GM19035 (cell line): ENCODE results near the gene MTHFR.

Experiments
- ATAC-seq: cut with Tn5 transposase; IDR thresholded peaks from one replicate; pipeline ENCODE4 v1.9.1; 2021; ENCODE audit not compliant: unreplicated experiment

Gene MTHFR

DNA sequence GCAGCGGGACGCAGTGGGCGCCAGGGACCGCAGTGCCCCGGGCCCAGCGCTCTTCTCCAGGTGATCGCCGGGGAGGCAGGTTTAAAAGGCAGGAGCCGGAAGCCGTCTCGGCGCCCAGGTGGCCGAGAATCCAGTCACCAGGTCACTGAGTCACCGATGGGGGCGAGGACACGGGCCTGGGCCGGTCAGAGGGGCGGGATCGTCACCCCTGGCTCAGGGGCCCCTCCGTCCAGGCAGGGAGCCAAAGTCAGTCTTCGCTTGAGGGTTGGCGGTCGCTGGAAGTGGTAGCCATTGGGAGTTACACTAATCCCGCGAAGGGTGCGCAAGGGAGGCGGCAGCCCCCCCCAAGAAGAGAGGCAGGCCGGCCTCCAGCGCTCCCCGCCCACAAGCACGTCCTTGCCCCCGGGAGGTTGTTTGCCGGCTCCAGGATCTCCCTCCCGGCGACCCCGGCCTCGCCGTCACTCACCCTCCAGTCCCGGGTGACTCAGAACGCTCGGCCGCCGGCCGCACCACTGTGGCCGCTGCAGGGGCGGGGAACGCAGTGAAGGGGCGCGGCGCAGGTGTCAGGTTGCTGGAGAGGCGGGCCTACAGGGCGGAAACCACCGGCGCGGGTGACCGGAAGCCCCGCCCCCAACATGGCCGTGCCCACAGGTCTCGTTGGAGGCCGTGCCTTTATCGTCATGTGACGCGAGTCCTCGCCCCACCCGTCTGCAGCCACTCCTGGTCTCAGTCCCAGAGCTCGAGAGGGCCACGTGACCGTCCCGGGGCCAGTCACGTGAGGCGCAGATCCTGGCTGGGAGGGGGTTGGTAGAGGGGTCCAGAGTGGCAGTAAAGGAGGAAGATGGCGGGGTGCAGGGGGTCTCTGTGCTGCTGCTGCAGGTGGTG is at the start of gene MTHFR, which contains the start of gene CLCN6:
Gene MTHFR (minus strand): TSS at position 543 of the 885 bp plus-strand sequence. CDS start 2,848 bp downstream, outside the sequence.
Gene CLCN6 (plus strand): TSS at position 770 of the 885 bp plus-strand sequence. CDS start 72 bp downstream, at position 842.
- ATAC-seq, result peak; percentile 86

DNA sequence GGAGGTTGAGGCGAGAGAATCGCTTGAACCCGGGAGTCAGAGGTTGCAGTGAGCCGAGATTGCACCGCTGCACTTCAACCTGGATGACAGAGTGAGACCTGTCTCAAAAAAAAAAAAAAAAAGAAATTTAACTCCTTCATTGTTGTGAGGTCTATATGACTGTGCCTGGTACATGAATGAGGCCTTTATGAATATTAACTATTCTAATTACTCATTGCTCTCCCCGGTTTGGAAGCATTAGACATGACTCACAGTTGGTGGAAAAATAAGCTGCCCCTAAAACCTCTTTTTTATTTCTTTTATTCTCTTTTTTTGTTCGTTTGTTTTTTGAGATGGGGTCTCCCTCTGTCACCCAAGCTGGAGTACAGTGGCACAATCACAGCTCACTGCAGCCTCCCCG is 49.7 kb upstream of the MTHFR start:
- no peak for ATAC-seq

DNA sequence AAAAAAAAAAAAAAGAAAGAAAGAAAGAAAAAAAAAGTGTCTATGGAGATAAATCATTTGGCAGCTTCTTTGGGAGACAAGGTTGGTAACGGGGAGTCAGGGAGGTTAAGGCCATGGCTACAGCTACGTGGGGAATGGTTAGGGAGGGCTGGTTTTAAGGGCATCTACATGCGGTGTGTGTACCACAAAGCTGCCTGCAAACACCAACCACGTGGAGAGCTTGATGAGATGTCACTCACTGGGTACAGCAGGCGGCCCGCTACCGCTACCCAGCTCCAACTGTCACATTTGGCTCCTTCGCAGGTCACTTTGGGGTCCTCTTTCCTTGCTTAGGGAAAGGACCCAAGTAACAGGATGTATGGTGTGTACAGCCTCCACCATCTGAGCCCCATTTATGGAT is 48.8 kb upstream of the MTHFR start:
- no peak for ATAC-seq

DNA sequence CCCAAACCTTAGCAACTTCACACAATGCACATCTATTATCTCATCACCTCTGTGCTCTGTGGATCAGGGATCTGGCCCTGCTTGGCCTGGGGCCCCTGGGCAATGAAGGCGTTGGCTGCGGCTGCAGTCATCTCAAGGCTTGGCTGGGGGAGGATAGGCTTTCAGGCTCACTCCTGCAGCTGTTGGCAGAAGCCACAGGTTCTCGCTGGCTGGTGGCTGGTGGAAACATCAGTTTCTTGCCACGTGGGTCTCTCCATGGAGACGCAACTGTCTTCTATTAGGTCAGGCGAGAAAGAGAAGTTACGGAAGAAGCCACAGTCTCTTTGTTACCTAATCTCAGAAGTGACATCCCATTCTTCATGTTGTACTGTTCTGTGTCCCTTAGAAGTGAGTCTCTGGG is 45.4 kb upstream of the MTHFR start:
- no peak for ATAC-seq

DNA sequence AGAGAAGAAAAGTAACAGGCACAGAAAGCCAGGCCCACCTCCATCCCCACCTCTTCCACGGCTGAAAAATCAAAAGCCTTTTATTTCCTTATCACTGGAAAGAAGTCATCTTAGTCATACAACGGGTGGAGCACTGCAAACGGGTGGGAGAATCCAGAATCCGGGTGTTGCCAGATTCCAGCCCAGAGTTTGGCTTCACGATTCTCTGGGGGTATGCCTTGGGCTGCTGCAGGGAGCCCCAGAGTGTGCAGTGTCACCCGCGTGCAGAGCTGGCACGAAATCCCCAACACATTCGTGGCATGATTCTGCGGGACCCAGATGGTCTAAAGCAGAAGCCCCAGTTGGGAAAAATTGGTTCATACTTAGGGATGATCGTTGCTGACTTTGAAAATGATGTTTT is 44.4 kb upstream of the MTHFR start:
- ATAC-seq, result no peak

DNA sequence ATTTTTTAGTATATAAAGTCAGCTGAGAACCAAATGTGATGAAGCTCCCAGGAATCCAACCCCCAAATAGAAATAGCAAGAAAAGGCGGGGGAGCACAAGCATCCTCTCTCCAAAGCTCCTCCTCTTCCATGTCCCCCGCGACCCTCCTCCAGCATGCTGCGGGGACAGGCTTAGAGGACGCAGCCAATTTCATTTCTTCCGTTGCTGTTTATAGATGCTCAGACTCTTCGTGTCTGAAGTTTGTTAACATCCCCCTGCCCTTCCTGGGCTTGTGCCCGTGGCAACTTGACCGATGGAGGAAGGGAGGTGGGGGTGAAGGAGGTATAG is 42.6 kb upstream of the MTHFR start:
- ATAC-seq, result no peak

DNA sequence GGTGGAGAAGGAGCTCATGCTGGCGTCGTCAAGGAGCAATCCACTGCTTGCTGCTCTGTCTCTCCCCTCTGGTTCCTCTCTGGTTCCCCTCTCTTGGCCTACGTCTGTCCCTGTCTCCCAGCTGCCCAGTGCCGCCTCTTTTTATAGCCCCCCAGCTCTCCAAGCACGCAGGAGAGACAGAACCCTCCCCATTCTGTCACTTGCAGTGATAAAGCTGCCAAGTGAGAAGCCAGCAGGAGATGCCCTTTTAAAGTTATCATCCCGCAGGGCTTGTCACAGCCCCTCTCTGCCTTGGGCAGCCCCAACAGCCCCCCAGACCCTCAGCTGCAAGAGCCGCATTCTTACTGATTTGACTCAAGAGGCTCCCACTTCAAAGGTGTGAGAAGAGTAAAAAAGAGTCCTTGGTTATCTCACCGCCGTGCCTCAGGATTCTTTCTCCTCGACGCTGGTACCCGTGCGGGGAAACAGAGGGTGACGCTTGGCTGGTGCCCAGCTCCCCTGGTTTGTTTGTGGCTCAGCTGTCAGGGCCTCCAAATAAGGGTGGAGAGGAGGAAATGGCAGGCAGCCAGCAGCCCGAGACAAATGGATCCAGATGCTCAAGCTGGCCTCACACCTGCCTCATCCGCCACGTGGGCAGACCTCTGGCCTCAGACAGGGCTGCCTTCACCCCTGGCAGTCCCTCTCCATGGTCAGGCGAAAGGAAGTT is 42.1 kb upstream of the MTHFR start, which contains the start of gene NPPA:
Gene NPPA (minus strand): TSS at position 117 of the 706 bp plus-strand sequence. CDS start 99 bp downstream, at position 18.
- ATAC-seq, result no peak

DNA sequence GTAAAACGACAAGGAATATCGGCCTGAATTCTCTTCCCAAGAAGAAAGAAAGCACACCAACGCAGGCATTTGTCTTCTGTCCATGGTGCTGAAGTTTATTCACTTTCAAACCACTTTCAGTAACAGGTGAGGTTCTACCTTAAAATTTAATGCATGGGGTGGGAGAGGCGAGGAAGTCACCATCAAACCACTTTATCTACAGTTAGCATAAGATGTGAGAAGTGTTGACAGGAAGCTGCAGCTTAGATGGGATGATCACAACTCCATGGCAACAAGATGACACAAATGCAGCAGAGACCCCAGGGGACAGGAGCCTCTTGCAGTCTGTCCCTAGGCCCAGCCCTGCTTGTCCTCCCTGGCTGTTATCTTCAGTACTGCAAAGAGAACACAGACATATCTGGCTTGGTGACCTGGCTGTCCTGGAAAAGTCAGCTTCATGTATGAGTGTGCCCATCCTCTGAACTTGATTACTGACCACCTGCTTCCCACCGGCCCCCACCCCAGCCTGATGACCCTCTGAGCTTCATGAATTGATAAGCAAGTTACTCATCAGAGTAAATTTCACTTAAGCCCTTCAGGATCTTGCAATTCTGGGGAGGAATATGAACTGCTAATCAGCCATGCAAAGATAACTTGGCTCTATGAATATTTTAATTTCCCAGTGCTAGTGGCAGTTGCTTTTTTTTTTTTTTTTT is 40.0 kb upstream of the MTHFR start:
- no peak for ATAC-seq

DNA sequence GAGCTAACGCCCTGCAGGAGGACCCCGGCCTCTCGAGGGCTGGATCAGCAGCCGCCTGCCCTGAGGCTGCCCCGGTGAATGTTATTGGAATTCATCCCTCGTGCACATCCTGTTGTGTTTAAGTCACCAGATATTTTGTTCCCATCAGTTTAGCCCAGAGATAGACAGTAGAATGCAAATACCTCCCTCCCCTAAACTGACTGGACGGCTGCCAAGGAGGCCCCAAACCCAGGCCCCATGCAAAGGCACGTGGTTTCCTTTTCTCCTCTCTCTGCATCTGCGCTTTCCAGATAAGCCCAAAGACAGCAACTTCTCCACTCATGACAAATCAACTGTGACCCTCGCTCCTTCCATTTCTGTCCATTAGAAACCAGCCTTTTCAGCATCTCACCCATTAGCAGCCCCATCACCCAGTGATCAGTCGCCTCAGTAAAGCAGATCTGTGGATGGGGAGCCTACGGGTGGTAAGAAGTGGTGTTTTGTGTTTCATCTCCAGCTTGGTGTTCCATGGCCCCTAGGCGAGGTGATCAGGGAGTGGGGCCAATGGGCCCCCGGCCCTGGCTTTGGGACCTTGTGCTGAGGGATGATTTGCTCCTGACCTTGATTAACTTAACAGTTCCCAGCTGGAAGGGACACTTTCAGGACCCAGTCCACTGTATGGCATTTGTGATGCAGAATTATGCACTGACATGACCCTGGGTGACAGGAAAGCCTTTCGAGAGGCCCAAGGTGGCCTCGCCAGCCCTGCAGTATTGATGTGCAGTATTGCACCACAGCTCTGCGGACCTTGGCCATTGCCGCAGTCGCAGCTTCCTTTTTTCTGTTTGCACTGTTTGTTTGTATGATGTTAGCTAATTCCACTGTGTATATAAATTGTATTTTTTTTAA is 36.6 kb upstream of the MTHFR start:
- ATAC-seq, result no peak

DNA sequence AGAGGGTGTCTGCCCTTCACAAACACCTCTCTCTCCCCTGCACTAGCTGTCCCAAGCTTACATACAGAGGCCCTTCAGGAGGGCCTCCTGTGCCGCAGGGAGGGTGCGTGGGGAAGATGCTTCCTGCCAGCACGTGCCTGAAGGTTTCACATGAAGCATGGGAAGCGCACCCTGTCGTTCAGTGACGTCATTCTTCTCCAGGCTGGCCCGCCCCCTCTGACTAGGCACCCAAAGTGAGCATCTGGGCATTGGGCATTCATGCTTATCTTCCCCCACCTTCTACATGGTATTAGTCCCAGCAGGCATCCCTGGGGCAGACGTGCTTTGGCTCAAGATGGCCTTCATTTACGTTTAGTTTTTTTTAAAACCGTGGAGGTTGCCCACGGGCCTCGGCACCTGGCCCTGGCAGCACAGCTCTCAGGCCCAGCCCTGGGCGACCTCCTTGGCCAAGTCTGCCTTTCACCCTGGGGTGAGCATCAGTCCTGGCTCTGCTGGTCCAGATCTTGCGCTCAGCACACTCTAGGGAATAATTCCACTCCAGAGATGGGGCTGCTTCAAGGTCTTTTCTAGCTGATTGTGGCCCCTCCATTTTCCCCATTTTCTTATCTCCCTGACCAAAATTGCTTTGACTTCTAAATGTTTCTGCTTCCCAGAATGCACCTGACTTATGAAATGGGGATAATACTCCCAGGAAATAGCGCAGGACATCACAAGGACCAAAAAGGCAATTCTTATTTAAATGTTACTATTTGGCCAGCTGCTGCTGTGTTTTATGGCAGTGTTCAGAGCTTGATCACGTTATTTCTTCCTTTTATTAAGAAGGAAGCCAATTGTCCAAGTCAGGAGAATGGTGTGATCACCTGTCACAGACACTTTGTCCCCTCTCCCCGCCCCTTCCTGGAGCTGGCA is 35.7 kb upstream of the MTHFR start:
- no peak for ATAC-seq

DNA sequence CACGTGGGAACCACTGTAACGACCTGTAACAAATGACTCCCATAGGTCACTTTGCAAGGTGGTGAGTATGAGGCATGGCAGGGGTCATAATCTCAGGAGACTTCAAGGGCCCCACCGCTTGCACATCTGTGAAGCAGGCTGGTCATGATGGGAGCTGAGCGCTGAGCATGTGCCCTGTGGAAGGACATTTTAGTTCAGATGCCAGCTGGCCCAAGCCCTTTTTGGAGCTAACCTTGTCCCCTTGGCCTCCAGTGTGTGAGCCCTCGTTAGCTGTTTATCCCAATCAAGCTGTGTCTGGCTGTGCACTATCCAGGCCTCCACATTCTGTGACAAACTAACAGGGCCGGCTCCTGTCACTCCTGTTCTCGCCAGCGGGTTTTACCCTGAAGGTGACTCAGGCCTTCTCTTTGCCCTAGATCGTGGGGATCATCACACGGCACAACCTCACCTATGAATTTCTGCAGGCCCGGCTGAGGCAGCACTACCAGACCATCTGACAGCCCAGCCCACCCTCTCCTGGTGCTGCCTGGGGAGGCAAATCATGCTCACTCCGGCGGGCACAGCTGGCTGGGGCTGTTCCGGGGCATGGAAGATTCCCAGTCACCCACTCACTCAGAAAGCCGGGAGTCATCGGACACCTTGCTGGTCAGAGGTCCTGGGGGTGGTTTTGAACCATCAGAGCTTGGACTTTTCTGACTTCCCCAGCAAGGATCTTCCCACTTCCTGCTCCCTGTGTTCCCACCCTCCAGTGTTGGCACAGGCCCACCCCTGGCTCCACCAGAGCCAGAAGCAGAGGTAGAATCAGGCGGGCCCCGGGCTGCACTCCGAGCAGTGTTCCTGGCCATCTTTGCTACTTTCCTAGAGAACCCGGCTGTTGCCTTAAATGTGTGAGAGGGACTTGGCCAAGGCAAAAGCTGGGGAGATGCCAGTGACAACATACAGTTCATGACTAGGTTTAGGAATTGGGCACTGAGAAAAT is 34.3 kb upstream of the MTHFR start:
- no peak for ATAC-seq

DNA sequence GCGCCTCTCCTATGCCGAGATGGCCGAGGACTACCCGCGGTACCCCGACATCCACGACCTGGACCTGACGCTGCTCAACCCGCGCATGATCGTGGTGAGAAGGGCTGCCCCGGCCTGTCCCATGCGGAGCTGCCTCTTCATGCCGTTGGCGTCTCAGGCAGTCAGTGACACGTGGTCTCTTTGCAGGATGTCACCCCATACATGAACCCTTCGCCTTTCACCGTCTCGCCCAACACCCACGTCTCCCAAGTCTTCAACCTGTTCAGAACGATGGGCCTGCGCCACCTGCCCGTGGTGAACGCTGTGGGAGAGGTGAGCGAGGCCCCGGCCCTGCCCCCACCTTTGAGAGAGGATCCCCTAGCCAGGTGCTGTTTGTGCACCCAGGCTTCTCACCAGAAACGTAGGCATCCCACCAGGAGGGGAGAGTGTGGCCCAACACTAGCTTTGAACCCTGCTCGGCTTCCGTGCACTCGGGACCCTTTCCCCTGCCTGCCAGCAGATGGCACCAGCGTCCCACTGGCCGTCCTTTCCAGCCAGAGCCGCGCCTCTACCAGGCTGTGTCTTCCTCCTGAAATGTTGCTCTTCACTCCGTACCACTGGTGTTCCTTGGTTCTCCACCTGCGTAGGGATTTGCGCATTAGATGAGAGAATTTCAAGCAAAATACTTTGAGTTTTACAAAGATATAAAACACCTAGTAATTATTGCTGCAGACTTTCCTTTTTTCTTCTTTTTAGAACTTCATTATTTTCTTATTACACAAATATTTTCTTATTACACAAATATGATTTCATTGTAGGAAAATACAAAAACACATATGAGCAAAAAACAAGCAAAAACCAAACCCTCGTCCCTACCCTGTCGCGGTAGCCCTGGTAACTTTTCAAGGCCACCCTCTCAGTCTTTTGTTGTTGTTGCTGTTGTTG is 32.8 kb upstream of the MTHFR start:
- no peak for ATAC-seq

DNA sequence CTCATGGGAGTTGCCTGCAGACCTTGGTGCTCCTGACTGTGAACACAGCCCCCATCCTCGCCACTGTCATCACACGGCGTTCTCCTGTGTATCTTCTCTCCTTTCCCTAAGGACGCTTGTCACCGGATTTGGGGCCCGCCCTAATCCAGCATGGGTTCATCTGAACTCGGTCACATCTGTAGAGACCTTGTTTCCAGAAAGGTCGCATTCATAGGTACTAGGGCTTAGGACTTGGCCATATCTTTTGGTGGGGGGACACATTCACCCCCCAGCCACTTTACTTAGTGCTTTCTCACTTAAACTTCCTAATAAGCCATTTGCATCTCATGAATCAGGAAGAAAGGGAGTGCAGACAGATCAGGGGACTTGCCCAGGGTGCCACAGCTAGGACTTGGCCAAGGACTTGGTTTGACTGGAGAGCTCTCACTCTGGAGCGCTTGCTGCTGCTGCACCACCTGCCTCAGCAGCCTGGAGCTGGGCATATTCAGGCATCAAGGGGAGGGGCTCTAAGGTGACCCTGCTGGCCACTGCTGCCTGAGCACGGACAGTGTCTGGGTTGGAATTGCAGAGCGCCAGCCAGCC is 32.1 kb upstream of the MTHFR start:
- ATAC-seq, result no peak

DNA sequence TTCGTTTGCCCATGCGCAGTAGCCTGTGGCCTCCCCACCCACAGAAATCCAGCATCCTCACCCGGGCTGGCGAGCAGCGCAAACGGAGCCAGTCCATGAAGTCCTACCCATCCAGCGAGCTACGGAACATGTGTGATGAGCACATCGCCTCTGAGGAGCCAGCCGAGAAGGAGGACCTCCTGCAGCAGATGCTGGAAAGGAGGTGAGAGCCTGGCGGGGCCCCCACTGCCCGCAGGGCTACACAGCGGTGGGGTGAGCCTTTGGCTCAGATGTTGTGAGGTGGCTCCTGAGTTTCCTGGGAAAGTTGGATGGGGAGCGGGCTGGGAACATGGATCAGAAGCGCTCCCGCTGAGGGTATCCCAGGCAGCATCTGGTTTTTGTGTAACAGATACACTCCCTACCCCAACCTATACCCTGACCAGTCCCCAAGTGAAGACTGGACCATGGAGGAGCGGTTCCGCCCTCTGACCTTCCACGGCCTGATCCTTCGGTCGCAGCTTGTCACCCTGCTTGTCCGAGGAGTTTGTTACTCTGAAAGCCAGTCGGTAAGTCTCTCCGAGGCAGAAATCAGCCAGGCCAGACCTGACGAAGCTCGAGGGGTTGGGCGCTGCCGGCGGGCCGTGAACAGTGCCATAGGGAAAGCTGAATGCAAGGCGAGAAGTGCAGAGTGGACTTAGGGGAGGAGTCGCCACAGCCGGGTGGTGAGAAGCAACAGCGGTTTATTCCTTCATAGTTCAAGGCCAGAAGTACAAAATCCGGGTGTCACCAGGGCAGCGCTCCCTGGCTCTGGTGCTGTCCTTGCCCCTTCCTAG is 31.4 kb upstream of the MTHFR start:
- ATAC-seq, result no peak

DNA sequence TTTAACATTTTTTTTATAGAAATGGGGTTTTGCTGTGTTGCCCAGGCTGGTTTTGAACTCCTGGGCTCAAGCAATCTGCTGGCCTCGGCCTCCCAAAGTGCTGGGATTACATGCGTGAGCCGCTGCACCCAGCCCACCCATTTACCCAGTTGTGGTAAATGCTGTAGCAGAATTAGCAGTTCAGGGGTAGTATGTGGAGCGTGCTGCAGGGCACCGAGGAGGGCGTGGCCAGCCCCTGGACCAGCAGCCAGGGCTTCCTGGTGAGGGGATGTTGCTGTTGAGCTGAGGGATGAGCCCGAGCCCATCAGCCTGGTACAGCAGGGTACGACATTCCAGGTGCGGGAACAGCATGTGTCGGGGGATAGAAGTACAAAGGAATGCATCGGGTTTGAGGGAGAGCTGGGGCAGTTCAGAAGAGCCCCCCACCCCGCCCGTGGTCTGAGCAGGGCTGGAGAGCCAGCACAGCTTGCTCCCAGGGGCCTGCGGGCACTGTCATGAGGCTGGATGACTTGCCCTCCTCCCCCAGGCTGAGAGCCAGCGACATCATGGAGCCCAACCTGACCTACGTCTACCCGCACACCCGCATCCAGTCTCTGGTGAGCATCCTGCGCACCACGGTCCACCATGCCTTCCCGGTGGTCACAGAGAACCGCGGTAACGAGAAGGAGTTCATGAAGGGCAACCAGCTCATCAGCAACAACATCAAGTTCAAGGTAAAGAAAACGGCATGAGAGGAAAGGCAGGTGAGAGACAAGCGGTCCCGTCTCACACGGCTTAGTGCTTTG is 29.9 kb upstream of the MTHFR start:
- ATAC-seq, result no peak
